GM23248 (cell line): ENCODE measurements around the gene CACNB3.

ENCODE experiments used
- EZH2 ChIP-seq: fragments of 200-600 bp; sonication (generic); IDR thresholded peaks from 2 replicates; pipeline ENCODE4 v1.6.1; 2018; ENCODE audit warnings: antibody characterized with exemption, mild to moderate bottlenecking; ENCODE audit not compliant: insufficient read depth, poor library complexity, severe bottlenecking
- EZH2phosphoT487 ChIP-seq: fragments of 200-600 bp; sonication (generic); IDR thresholded peaks from 2 replicates; pipeline ENCODE4 v1.6.1; 2018; ENCODE audit warnings: antibody characterized with exemption, moderate library complexity, mild to moderate bottlenecking, low read depth; ENCODE audit not compliant: insufficient read depth

- TF ChIP-seq EZH2phosphoT487 (no peak), EZH2 (no peak)
Observed at GRCh38 chr12:48775991-48776649, 42.2 kb upstream of the CACNB3 start.
